ENCODE data around the gene ELAVL1. TPM values are rescaled to one million over a fixed set of nuclear protein-coding genes. Genes with fewer than 3 reads are reported as not detected.
A peak's percentile ranks its signal among the peaks of the same experiment; 100 is the strongest.

ELAVL1 gene
- total and polyA plus RNA-seq, 9 of the 15 experiments (the other 6 are each of a cell fraction or from before 2014, with no cell fraction given), result 4.3 to 172 (median 69.2) TPM

- TF ChIP-seq HDAC6 (IDR thresholded peaks at IDR 0.05; ENCODE audit: low read depth, low read length), result no peak
- no peak for TF ChIP-seq THRA (IDR thresholded peaks at IDR 0.05)
- peak; percentile 87 for TF ChIP-seq RB1 (IDR thresholded peaks at IDR 0.05; ENCODE audit: low read depth)
- TF ChIP-seq HINFP (tag; conservative IDR thresholded peaks at IDR 0.05; ENCODE audit: low read depth), result no peak
- TF ChIP-seq PCBP1 (IDR thresholded peaks at IDR 0.05; ENCODE audit: low read depth, low read length, poor library complexity, severe bottlenecking), result peak; percentile 31
- TF ChIP-seq RBFOX2 (IDR thresholded peaks at IDR 0.05; ENCODE audit: low read depth, low read length), result peak; percentile 97
- peak; percentile 91 for TF ChIP-seq GTF3C2 (IDR thresholded peaks at IDR 0.05; ENCODE audit: borderline replicate concordance, extremely low read depth, insufficient read length)
- TF ChIP-seq ZNF639 (CRISPR knock-in tag; conservative IDR thresholded peaks at IDR 0.05 in 1 of 2, IDR thresholded peaks at IDR 0.05 in 1 of 2), result peak in 1 of 2 experiments; percentile 99; a peak in 2 of 4 replicates
- 0 out of 2 replicates have a peak, but pooled peaks have one; percentile 44 for TF ChIP-seq ZFP91 (CRISPR knock-in tag; IDR thresholded peaks at IDR 0.05)
- TF ChIP-seq ELK1 (CRISPR knock-in tag; IDR thresholded peaks at IDR 0.05), result no peak
- no peak for TF ChIP-seq SNAPC5 (CRISPR knock-in tag; IDR thresholded peaks at IDR 0.05)
- TF ChIP-seq HMBOX1 (IDR thresholded peaks at IDR 0.05), result no peak
- TF ChIP-seq POLR2G (IDR thresholded peaks at IDR 0.05; ENCODE audit: low read depth, low read length), result peak; percentile 99
Measured at GRCh38 chr19:8005534-8006256, at the start of gene ELAVL1 (continued).
